ENCODE results near the gene PAIP1.
"Not testable (repeated sequence)": the region's sequence is repeated elsewhere in the genome, so short reads cannot be mapped to it uniquely, and the experiment has no call there.

PAIP1 gene

GRCh38 chr5:43590700-43591099 lies 33.8 kb upstream of the PAIP1 start:
- Histone ChIP-seq H3K36me3 (peaks cover 41% of the 10 kb centered on the region), H3K27ac (no peak overlapping the region), H3K4me1 (no peaks in the 10 kb centered on the region), H3K27me3 (no peaks in the 10 kb centered on the region), H3K4me3 (no peak overlapping the region), H3K9ac (no peak overlapping the region), H4K20me1 (no peaks in the 10 kb centered on the region), H3K9me3 (0 out of 2 replicates have a peak, but pooled peaks cover 5% of the 10 kb centered on the region), H3K4me2 (no peak overlapping the region)
- TF ChIP-seq Cebpa-rat (IDR thresholded peaks at IDR 0.05), result no peak

- H3K4me2 ChIP-seq, result no peak overlapping the region
- H3K9me3 ChIP-seq, result peaks cover 16% of the 10 kb centered on the region; the same call in 1 of the 2 replicates
- no peaks in the 10 kb centered on the region for H3K27me3 ChIP-seq
- TF ChIP-seq Cebpa-rat (IDR thresholded peaks at IDR 0.05), result no peak
- no peaks in the 10 kb centered on the region for H4K20me1 ChIP-seq
- no peak overlapping the region for H3K4me3 ChIP-seq
- peaks cover 43% of the 10 kb centered on the region for H3K36me3 ChIP-seq
- H3K27ac ChIP-seq, result no peak overlapping the region
- H3K9ac ChIP-seq, result no peak overlapping the region
- H3K4me1 ChIP-seq, result no peaks in the 10 kb centered on the region
Observed at GRCh38 chr5:43589310-43589709, 32.4 kb upstream of the PAIP1 start.

GRCh38 chr5:43588842-43589241 lies 32.0 kb upstream of the PAIP1 start:
- peaks cover 18% of the 10 kb centered on the region; the same call in 1 of the 2 replicates for H3K9me3 ChIP-seq
- peaks cover 43% of the 10 kb centered on the region for H3K36me3 ChIP-seq
- no peak overlapping the region for H3K9ac ChIP-seq
- no peaks in the 10 kb centered on the region for H3K27me3 ChIP-seq
- TF ChIP-seq Cebpa-rat (IDR thresholded peaks at IDR 0.05), result no peak
- H3K4me1 ChIP-seq, result no peaks in the 10 kb centered on the region
- H3K4me2 ChIP-seq, result no peak overlapping the region
- H3K27ac ChIP-seq, result no peak overlapping the region
- no peak overlapping the region for H3K4me3 ChIP-seq
- H4K20me1 ChIP-seq, result no peaks in the 10 kb centered on the region

GRCh38 chr5:43584166-43584699 lies 27.4 kb upstream of the PAIP1 start:
- no peaks in the 10 kb centered on the region for H3K27me3 ChIP-seq
- no peak overlapping the region for H3K4me3 ChIP-seq
- H3K4me1 ChIP-seq, result no peaks in the 10 kb centered on the region
- TF ChIP-seq Cebpa-rat (IDR thresholded peaks at IDR 0.05), result no peak
- H3K27ac ChIP-seq, result no peak overlapping the region
- no peak overlapping the region for H3K4me2 ChIP-seq
- H4K20me1 ChIP-seq, result no peaks in the 10 kb centered on the region
- peaks cover 60% of the 10 kb centered on the region for H3K36me3 ChIP-seq
- H3K9me3 ChIP-seq, result peaks cover 18% of the 10 kb centered on the region; the same call in 1 of the 2 replicates
- no peak overlapping the region for H3K9ac ChIP-seq

- H3K9me3 ChIP-seq, result peaks cover 18% of the 10 kb centered on the region; the same call in 1 of the 2 replicates
- peaks cover 60% of the 10 kb centered on the region for H3K36me3 ChIP-seq
- no peaks in the 10 kb centered on the region for H3K4me1 ChIP-seq
- no peak overlapping the region for H3K4me3 ChIP-seq
- no peaks in the 10 kb centered on the region for H4K20me1 ChIP-seq
- TF ChIP-seq Cebpa-rat (IDR thresholded peaks at IDR 0.05), result no peak
- H3K4me2 ChIP-seq, result no peak overlapping the region
- no peaks in the 10 kb centered on the region for H3K27me3 ChIP-seq
- no peak overlapping the region for H3K27ac ChIP-seq
- H3K9ac ChIP-seq, result no peak overlapping the region
Observed at GRCh38 chr5:43583724-43584123, 26.8 kb upstream of the PAIP1 start.

GRCh38 chr5:43582082-43583005 lies 25.5 kb upstream of the PAIP1 start:
- no peaks in the 10 kb centered on the region for H3K27me3 ChIP-seq

GRCh38 chr5:43581398-43581797 lies 24.5 kb upstream of the PAIP1 start:
- peaks cover 50% of the 10 kb centered on the region for H3K36me3 ChIP-seq
- no peak overlapping the region for H3K27ac ChIP-seq

More at GRCh38 chr5:43582082-43583005, 25.5 kb upstream of the PAIP1 start:
- Histone ChIP-seq H3K36me3 (peaks cover 52% of the 10 kb centered on the region), H3K4me1 (no peaks in the 10 kb centered on the region), H3K27ac (no peak overlapping the region), H3K4me2 (no peak overlapping the region), H3K4me3 (no peak overlapping the region), H3K9me3 (peaks cover 18% of the 10 kb centered on the region), H3K9ac (no peak overlapping the region), H4K20me1 (no peaks in the 10 kb centered on the region)
- no peak for TF ChIP-seq Cebpa-rat (IDR thresholded peaks at IDR 0.05)

GRCh38 chr5:43580402-43581210 lies 23.7 kb upstream of the PAIP1 start:
- peaks cover 52% of the 10 kb centered on the region for H3K36me3 ChIP-seq
- not testable (repeated sequence) for H3K4me3 ChIP-seq, H3K4me2 ChIP-seq, H4K20me1 ChIP-seq, H3K9ac ChIP-seq, H3K4me1 ChIP-seq, H3K27ac ChIP-seq, H3K27me3 ChIP-seq
- H3K9me3 ChIP-seq, result peaks cover 19% of the 10 kb centered on the region

More at GRCh38 chr5:43581398-43581797, 24.5 kb upstream of the PAIP1 start:
- H3K9ac ChIP-seq, result no peak overlapping the region
- no peak overlapping the region for H3K4me2 ChIP-seq
- no peaks in the 10 kb centered on the region for H3K4me1 ChIP-seq
- H3K9me3 ChIP-seq, result peaks cover 19% of the 10 kb centered on the region
- H3K4me3 ChIP-seq, result no peak overlapping the region
- TF ChIP-seq Cebpa-rat (IDR thresholded peaks at IDR 0.05), result no peak
- no peaks in the 10 kb centered on the region for H3K27me3 ChIP-seq
- no peaks in the 10 kb centered on the region for H4K20me1 ChIP-seq

GRCh38 chr5:43573058-43573457 lies 16.2 kb upstream of the PAIP1 start:
- no peak for TF ChIP-seq Cebpa-rat (IDR thresholded peaks at IDR 0.05)
- no peak overlapping the region for H3K4me2 ChIP-seq
- no peaks in the 10 kb centered on the region for H4K20me1 ChIP-seq
- no peak overlapping the region for H3K9ac ChIP-seq
- H3K4me1 ChIP-seq, result no peaks in the 10 kb centered on the region
- H3K9me3 ChIP-seq, result peaks cover 6% of the 10 kb centered on the region; the same call in 1 of the 2 replicates
- no peak overlapping the region for H3K27ac ChIP-seq
- peaks cover 37% of the 10 kb centered on the region for H3K36me3 ChIP-seq
- H3K27me3 ChIP-seq, result no peaks in the 10 kb centered on the region
- no peak overlapping the region for H3K4me3 ChIP-seq
